ENCODE results near the gene SRSF4.

DNA sequence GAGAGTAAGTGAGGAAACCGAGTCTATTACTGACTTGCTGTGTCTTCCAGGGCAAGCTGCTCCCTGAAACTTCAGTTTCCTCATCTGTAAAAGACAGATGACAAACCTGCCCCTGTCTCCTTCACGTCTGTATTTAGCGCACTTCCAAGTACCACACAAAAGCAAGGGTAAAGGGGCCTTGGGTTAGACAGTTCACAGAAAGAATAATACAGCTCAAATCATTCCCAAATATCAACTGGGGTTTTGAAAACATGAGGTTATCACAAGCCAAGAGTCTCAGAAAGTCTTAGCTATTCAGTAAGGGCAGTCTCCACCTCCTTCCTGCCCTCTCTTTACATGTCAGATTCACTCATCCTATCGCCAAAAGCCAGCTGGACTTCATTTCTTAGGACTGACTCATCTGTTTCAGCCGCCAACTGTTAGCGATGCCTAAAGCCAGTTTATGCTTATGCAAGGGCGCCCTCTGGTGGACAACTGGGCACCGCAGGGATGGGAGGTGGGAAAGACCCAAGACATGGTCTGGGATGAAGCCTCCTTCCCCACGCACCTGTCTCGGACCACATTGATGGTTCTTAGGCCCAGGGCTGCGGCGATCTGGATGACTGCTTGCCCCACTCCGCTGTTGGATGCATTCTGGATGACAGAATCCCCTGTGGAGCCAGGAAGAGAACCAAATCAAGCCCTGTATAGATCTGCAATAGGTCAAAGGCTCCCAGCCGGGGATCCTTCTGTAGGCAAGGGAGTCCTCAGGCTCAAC, 21.1 kb upstream of the SRSF4 start:
- peak; percentile 93 to 99 (median 97); a peak in 5 of 6 replicates for TF ChIP-seq CTCF (IDR thresholded peaks at IDR 0.05 in 2 of 3, conservative IDR thresholded peaks at IDR 0.05 in 1 of 3; ENCODE audit: control insufficient read depth in 2 of 3, extremely low read depth in 1 of 3, insufficient read depth in 1 of 3, low read depth in 3 of 3, low read length in 3 of 3)
- no peak for TF ChIP-seq CBFB (IDR thresholded peaks at IDR 0.05; ENCODE audit: low read depth)
- no peak for TF ChIP-seq MTA2 (IDR thresholded peaks at IDR 0.05; ENCODE audit: low read depth)
- TF ChIP-seq, protein P1, sequence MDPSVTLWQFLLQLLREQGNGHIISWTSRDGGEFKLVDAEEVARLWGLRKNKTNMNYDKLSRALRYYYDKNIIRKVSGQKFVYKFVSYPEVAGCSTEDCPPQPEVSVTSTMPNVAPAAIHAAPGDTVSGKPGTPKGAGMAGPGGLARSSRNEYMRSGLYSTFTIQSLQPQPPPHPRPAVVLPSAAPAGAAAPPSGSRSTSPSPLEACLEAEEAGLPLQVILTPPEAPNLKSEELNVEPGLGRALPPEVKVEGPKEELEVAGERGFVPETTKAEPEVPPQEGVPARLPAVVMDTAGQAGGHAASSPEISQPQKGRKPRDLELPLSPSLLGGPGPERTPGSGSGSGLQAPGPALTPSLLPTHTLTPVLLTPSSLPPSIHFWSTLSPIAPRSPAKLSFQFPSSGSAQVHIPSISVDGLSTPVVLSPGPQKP (IDR thresholded peaks at IDR 0.05; ENCODE audit: low read depth, low read length) = no peak
- no peak for TF ChIP-seq MAX (IDR thresholded peaks at IDR 0.05; ENCODE audit: low read depth, low read length)
- TF ChIP-seq GABPA (IDR thresholded peaks at IDR 0.05; ENCODE audit: low read depth) = no peak
- TF ChIP-seq TAF1 (IDR thresholded peaks at IDR 0.05; ENCODE audit: borderline replicate concordance, low read depth, low read length) = no peak
- peak; percentile 32; the same call in 1 of the 2 replicates for TF ChIP-seq ATF7 (IDR thresholded peaks at IDR 0.05; ENCODE audit: low read depth)
- TF ChIP-seq RB1 (IDR thresholded peaks at IDR 0.05; ENCODE audit: borderline replicate concordance) = peak; percentile 40; the same call in 1 of the 2 replicates
- TF ChIP-seq, protein P2, sequence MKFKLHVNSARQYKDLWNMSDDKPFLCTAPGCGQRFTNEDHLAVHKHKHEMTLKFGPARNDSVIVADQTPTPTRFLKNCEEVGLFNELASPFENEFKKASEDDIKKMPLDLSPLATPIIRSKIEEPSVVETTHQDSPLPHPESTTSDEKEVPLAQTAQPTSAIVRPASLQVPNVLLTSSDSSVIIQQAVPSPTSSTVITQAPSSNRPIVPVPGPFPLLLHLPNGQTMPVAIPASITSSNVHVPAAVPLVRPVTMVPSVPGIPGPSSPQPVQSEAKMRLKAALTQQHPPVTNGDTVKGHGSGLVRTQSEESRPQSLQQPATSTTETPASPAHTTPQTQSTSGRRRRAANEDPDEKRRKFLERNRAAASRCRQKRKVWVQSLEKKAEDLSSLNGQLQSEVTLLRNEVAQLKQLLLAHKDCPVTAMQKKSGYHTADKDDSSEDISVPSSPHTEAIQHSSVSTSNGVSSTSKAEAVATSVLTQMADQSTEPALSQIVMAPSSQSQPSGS (IDR thresholded peaks at IDR 0.05; ENCODE audit: low read length) = no peak

All from GM12878 (cell line).